Measurements from ENCODE around the gene CLIP2. TPM values are rescaled to one million over a fixed set of nuclear protein-coding genes. Genes with fewer than 3 reads are reported as not detected.

The CLIP2 gene
- total RNA-seq, 4 donors from 2014 or later = 84.5 to 157 (median 111) TPM

DNA sequence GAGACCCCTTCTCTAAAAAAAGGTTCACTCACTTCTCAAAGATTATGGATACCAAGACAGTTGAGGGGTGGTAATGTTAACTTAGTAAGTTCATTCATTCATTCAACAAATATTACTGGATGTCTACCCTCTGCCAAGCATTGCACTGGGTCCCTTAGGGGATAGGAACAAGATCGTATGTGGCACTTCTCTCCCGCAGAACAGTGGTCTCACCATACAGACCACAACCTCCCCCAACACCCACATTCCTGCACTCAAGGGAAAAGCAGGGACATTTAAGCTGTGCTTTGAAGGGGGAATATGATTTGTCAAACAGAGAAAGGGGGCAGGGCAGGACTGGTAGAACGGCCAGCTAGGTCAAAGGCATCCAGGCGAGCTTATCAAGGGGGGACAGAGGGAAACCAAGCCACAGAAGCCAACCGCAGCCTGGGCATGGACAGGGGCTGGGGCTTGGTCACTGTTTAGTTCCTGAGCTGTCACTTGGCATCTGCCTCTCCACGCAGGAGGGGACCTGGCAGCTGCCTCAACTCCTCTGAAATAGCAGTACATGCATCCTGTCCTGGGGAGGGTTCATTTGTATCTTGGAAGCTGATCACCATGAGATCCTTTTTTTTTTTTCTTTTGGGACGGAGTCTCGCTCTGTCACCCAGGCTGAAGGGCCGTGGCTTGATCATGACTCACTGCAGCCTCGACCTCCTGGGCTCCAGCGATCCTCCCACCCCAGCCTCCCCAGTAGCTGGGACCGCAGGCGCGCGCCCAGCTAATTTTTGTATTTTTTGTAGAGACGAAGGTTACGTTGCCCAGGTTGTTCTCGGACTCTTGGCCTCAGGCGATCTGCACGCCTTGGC lies 949 bp upstream of the CLIP2 start:
- 21% methylated on average over 20 of the region's 20 CpGs; no CpG with 5 or more reads in 1 of the 2 donors for WGBS, 2 donors (ENCODE audit: low coverage in 1 of 2)
- TF ChIP-seq POLR2AphosphoS5 (IDR thresholded peaks at IDR 0.05) = no peak
- peak; percentile 12 for TF ChIP-seq POLR2A (IDR thresholded peaks at IDR 0.05)
- H3K27me3 ChIP-seq = no peaks in the 10 kb centered on the region
- peak overlapping the region; percentile 78 to 94 (median 90) for H3K27ac ChIP-seq
- no peaks in the 10 kb centered on the region for H3K9me3 ChIP-seq
- no peaks in the 10 kb centered on the region for H3K36me3 ChIP-seq
- in situ Hi-C loops (cut with MboI; ENCODE audit: low pct_ligation_motif_present in 1 of 4, low pct_unique_long_range_greater_than_20kb in 1 of 4, low sequenced_read_pairs in 3 of 4) = no loop called here
- intact Hi-C loops (cut with DNase I; ENCODE audit: low total_unique reads) = no loop called here
- H3K4me3 ChIP-seq = peak overlapping the region in 3 of 4 donors; percentile 63 to 93 (median 92)
- H3K4me1 ChIP-seq = peaks cover 22 to 82% (median 72%) of the 10 kb centered on the region in 4 donors
- DNase-seq = no peak

DNA sequence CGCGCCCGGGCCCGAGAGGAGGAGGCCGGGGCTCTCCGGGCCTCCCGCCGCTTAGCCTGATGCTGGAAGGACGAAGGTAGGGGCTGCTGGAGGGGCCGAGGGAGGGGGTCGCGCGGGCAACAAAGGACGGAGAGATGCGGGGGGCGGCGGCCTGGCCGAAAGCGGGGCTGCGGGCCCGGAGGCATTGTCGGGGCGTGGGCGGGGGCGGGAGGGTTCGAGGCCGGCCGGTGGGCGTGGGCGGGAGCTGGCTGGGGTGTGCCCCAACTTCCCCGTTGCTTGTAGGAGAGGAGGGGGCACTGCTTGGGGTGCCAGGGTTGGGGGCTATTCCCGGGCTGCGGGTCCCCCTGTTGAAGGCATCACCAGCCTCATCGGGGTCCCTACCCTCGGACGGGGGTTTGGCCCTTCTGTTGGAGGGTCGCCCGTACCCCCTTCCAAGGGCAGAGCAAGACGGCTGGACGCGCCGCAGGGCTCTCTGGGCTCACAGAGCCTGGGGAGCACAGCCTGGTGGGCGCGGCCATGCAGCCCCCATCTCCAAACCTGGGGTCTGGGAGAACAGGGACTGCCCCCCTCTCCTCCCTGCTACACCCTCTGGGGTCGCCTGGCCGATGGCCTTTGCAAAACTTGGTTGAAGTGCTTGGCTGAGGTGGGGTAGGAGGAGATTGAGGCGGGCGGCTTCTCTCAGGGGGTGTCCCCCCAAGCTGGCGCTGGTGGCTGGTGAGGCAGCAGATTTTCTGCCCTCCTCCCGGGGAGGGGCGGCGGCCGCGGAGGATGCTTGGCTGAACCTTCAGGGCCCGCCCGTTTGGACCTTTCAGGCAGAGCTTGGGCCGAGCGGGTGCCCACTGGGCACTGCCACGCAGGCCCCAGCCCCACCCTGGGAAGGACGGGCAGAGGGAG lies 699 bp downstream of the CLIP2 start:
- H3K4me1 ChIP-seq = peaks cover 29 to 86% (median 78%) of the 10 kb centered on the region in 4 donors
- intact Hi-C loops (cut with DNase I; ENCODE audit: low total_unique reads) = loop anchor here (10.0 kb wide), 1 partner anchor 105 kb away; no protein-coding TSS in a partner anchor

DNA sequence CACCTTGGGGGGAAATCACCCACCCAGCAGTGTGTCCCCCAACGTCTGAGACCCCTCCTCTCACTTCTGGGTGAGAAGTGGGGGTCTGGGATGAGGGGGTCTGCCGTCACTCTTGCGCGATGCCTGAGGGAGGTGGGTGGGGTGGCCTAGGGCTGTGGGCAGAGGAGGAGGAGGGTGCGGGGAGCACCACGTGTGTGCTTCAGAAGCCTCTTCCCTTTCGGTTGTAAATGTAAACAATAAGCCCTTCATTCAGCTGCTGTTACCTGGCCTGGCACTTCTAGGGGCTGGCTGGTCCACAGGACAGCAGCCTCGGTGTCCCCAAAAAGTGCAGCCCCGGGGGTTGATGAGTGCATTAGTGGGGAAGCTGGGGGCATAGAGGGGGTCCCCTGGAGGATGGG lies 1.3 kb downstream of the CLIP2 start:
- 9% methylated on average over 9 of the region's 9 CpGs; no CpG with 5 or more reads in 1 of the 2 donors for WGBS, 2 donors (ENCODE audit: low coverage in 1 of 2)
- intact Hi-C loops (cut with DNase I; ENCODE audit: low total_unique reads) (loop anchor here (10.0 kb wide), 1 partner anchor 104 kb away; no protein-coding TSS in a partner anchor), in situ Hi-C loops (cut with MboI; ENCODE audit: low pct_ligation_motif_present in 1 of 4, low pct_unique_long_range_greater_than_20kb in 1 of 4, low sequenced_read_pairs in 3 of 4) (no loop called here)
- no peak for TF ChIP-seq POLR2A (IDR thresholded peaks at IDR 0.05)
- no peak for TF ChIP-seq EP300 (IDR thresholded peaks at IDR 0.05; ENCODE audit: low read depth)
- TF ChIP-seq, protein P1, sequence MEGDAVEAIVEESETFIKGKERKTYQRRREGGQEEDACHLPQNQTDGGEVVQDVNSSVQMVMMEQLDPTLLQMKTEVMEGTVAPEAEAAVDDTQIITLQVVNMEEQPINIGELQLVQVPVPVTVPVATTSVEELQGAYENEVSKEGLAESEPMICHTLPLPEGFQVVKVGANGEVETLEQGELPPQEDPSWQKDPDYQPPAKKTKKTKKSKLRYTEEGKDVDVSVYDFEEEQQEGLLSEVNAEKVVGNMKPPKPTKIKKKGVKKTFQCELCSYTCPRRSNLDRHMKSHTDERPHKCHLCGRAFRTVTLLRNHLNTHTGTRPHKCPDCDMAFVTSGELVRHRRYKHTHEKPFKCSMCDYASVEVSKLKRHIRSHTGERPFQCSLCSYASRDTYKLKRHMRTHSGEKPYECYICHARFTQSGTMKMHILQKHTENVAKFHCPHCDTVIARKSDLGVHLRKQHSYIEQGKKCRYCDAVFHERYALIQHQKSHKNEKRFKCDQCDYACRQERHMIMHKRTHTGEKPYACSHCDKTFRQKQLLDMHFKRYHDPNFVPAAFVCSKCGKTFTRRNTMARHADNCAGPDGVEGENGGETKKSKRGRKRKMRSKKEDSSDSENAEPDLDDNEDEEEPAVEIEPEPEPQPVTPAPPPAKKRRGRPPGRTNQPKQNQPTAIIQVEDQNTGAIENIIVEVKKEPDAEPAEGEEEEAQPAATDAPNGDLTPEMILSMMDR (IDR thresholded peaks at IDR 0.05) = no peak
- TF ChIP-seq POLR2AphosphoS5 (IDR thresholded peaks at IDR 0.05) = no peak
- Histone ChIP-seq H3K9me3 (no peaks in the 10 kb centered on the region), H3K36me3 (no peaks in the 10 kb centered on the region), H3K4me1 (peaks cover 34 to 87% (median 79%) of the 10 kb centered on the region in 4 donors), H3K4me3 (peak overlapping the region; percentile 58 to 93 (median 78)), H3K27ac (peak overlapping the region; percentile 87 to 94 (median 91)), H3K27me3 (no peaks in the 10 kb centered on the region)
- peak; percentile 38 for DNase-seq

More for the DNA sequence above, 699 bp downstream of the CLIP2 start:
- Histone ChIP-seq H3K27me3 (no peaks in the 10 kb centered on the region), H3K4me3 (peak overlapping the region; percentile 58 to 93 (median 78)), H3K9me3 (no peaks in the 10 kb centered on the region), H3K36me3 (no peaks in the 10 kb centered on the region), H3K27ac (peak overlapping the region; percentile 87 to 94 (median 91))
- TF ChIP-seq, protein P1 (IDR thresholded peaks at IDR 0.05) = no peak
- TF ChIP-seq POLR2AphosphoS5 (IDR thresholded peaks at IDR 0.05) = peak in 1 of 3 donors; percentile 9
- WGBS, 2 donors (ENCODE audit: low coverage in 1 of 2) = 0% methylated on average over 34 of the region's 60 CpGs; no CpG with 5 or more reads in 1 of the 2 donors
- in situ Hi-C loops (cut with MboI; ENCODE audit: low pct_ligation_motif_present in 1 of 4, low pct_unique_long_range_greater_than_20kb in 1 of 4, low sequenced_read_pairs in 3 of 4) = no loop called here
- peak; percentile 66 for DNase-seq

DNA sequence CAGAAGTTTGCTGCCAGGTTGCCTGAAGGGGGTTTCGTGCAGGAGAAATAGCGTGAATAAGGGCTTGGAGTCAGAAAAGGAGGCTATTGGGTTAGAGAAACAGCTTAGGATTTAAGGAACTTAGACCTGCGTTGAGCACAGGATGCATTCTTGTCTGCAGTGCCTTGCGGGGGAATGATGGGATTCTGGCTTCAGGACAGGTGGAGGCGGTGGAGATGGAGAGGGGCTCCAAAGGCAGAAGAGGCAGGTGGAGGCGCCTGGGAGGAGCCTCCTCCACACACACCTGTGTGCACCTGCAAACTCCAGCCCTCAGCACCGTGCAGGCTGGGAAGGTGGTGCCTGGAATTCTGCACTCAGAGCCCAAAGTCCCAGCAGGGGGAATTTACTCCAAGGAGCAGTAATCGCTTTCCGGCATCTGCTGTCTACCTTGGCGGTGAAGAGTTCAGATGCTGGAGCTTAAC lies 1.8 kb downstream of the CLIP2 start:
- intact Hi-C loops (cut with DNase I; ENCODE audit: low total_unique reads) (loop anchor here (10.0 kb wide), 1 partner anchor 104 kb away; no protein-coding TSS in a partner anchor), in situ Hi-C loops (cut with MboI; ENCODE audit: low pct_ligation_motif_present in 1 of 4, low pct_unique_long_range_greater_than_20kb in 1 of 4, low sequenced_read_pairs in 3 of 4) (no loop called here)
- DNase-seq = peak; percentile 65
- H3K9me3 ChIP-seq = no peaks in the 10 kb centered on the region
- peak overlapping the region in 3 of 4 donors; percentile 63 to 93 (median 92) for H3K4me3 ChIP-seq
- H3K36me3 ChIP-seq = no peaks in the 10 kb centered on the region
- peak overlapping the region; percentile 87 to 94 (median 91) for H3K27ac ChIP-seq
- H3K4me1 ChIP-seq = peaks cover 32 to 84% (median 76%) of the 10 kb centered on the region in 4 donors
- TF ChIP-seq POLR2A (IDR thresholded peaks at IDR 0.05) = peak; percentile 36
- TF ChIP-seq, protein P1 (IDR thresholded peaks at IDR 0.05) = no peak
- TF ChIP-seq POLR2AphosphoS5 (IDR thresholded peaks at IDR 0.05) = peak in 2 of 3 donors; percentile 41 to 63
- H3K27me3 ChIP-seq = no peaks in the 10 kb centered on the region
- WGBS, 2 donors (ENCODE audit: low coverage in 1 of 2) = 32 to 45% methylated on average over 2 to 10 of the region's 10 CpGs

All from transverse colon (tissue), 4 donors.